Trophoblast cell (in vitro differentiated cells and primary cell): ENCODE data around the gene IL12RB1.

ENCODE experiments used
- DNase-seq, 2 donors: peaks; one replicate each; pipeline ENCODE4 v3.0.0-alpha.2; 2016
- H2AFZ ChIP-seq: 2 replicates; pipeline ENCODE4 v1.6.1; 2013; ENCODE audit warnings: low read length, moderate library complexity, mild to moderate bottlenecking; ENCODE audit not compliant: insufficient read depth, poor library complexity
- H2AK5ac ChIP-seq: 2 replicates; pipeline ENCODE4 v1.6.1; 2013; ENCODE audit warnings: mild to moderate bottlenecking, low read length
- H2BK120ac ChIP-seq: 2 replicates; pipeline ENCODE4 v1.6.1; 2013; ENCODE audit warnings: low read length, mild to moderate bottlenecking, moderate library complexity; ENCODE audit not compliant: insufficient read depth, poor library complexity
- H2BK12ac ChIP-seq: 2 replicates; pipeline ENCODE4 v1.6.1; 2013; ENCODE audit warnings: mild to moderate bottlenecking, low read length, moderate library complexity
- H2BK5ac ChIP-seq: 2 replicates; pipeline ENCODE4 v1.6.1; 2013; ENCODE audit warnings: low read length, low read depth, moderate library complexity, mild to moderate bottlenecking; ENCODE audit not compliant: poor library complexity
- H3K14ac ChIP-seq: 2 replicates; pipeline ENCODE4 v1.6.1; 2013; ENCODE audit warnings: mild to moderate bottlenecking, low read length
- H3K18ac ChIP-seq: 2 replicates; pipeline ENCODE4 v1.6.1; 2013; ENCODE audit warnings: mild to moderate bottlenecking, low read length
- H3K23ac ChIP-seq: 2 replicates; pipeline ENCODE4 v1.6.1; 2013; ENCODE audit warnings: low read length
- H3K27ac ChIP-seq: 2 replicates; pipeline ENCODE4 v1.5.1; 2013; ENCODE audit warnings: low read depth, mild to moderate bottlenecking, inconsistent platforms, low read length, moderate library complexity
- H3K27me3 ChIP-seq: 2 replicates; pipeline ENCODE4 v1.6.1; 2013; ENCODE audit warnings: inconsistent platforms, mild to moderate bottlenecking, low read length, moderate library complexity; ENCODE audit not compliant: insufficient read depth
- H3K36me3 ChIP-seq, 2 experiments: 1 replicate in 1 of 2; 2 replicates in 1 of 2; pipeline ENCODE4 v1.6.1; 2013; ENCODE audit warnings: low read length in 2 of 2, mild to moderate bottlenecking in 2 of 2, moderate library complexity in 1 of 2; ENCODE audit not compliant: insufficient read depth in 2 of 2, control insufficient read depth in 1 of 2
- H3K4ac ChIP-seq: 2 replicates; pipeline ENCODE4 v1.6.1; 2013; ENCODE audit warnings: low read depth, mild to moderate bottlenecking, low read length, moderate library complexity
- H3K4me1 ChIP-seq, 2 experiments: 1 replicate in 1 of 2; 2 replicates in 1 of 2; pipeline ENCODE4 v1.6.1; 2013; ENCODE audit warnings: low read length in 2 of 2, mild to moderate bottlenecking in 2 of 2, moderate library complexity in 1 of 2; ENCODE audit not compliant: insufficient read depth in 2 of 2, control insufficient read depth in 1 of 2
- H3K4me2 ChIP-seq: 2 replicates; pipeline ENCODE4 v1.6.1; 2013; ENCODE audit warnings: inconsistent platforms, mild to moderate bottlenecking, low read length, moderate library complexity
- H3K4me3 ChIP-seq: 2 replicates; pipeline ENCODE4 v1.5.1; 2013; ENCODE audit warnings: mild to moderate bottlenecking, low read depth, low read length, inconsistent platforms
- H3K79me1 ChIP-seq: one replicate; pipeline ENCODE4 v1.6.1; 2013; ENCODE audit warnings: low read length
- H3K79me2 ChIP-seq: 2 replicates; pipeline ENCODE4 v1.6.1; 2013; ENCODE audit warnings: low read length, mild to moderate bottlenecking; ENCODE audit not compliant: control insufficient read depth, insufficient read depth, poor library complexity
- H3K9ac ChIP-seq: 2 replicates; pipeline ENCODE4 v1.6.1; 2013; ENCODE audit warnings: mild to moderate bottlenecking, low read length
- H3K9me3 ChIP-seq: 2 replicates; pipeline ENCODE4 v1.6.1; 2013; ENCODE audit warnings: low read depth, mild to moderate bottlenecking, control low read depth, inconsistent platforms, low read length; ENCODE audit not compliant: insufficient read depth
- H4K12ac ChIP-seq: 2 replicates; pipeline ENCODE4 v1.6.1; 2013; ENCODE audit warnings: low read depth, mild to moderate bottlenecking, low read length, moderate library complexity
- H4K8ac ChIP-seq: 2 replicates; pipeline ENCODE4 v1.6.1; 2013; ENCODE audit warnings: low read depth, mild to moderate bottlenecking, low read length, moderate library complexity
- H4K91ac ChIP-seq: one replicate; pipeline ENCODE4 v1.6.1; 2013; ENCODE audit warnings: low read depth, mild to moderate bottlenecking, low read length, moderate library complexity
- WGBS: extraction: QIAGEN DNeasy Blood & Tissue Kit; methylation state at CpG from one replicate; pipeline ENCODE4 v1.1.7; 2013; ENCODE audit warnings: missing lambda C conversion rate; ENCODE audit not compliant: insufficient read length, insufficient coverage; ENCODE audit errors: extremely low coverage; 5-methylcytosine and 5-hydroxymethylcytosine counted together

IL12RB1 gene

GRCh38 chr19:18027151-18027550 lies 59.6 kb downstream of the IL12RB1 start:
- Histone ChIP-seq H3K4me1 (no peaks in the 10 kb centered on the region), H3K18ac (no peak overlapping the region), H3K79me1 (no peaks in the 10 kb centered on the region), H3K27ac (no peak overlapping the region), H4K8ac (no peak overlapping the region), H3K4me2 (no peak overlapping the region), H2AK5ac (no peak overlapping the region), H3K9me3 (no peaks in the 10 kb centered on the region), H3K9ac (no peak overlapping the region), H3K79me2 (no peaks in the 10 kb centered on the region), H2BK5ac (no peak overlapping the region), H4K91ac (no peak overlapping the region), H2BK120ac (no peak overlapping the region), H3K4ac (no peak overlapping the region), H4K12ac (no peak overlapping the region), H3K27me3 (no peaks in the 10 kb centered on the region), H2BK12ac (no peak overlapping the region), H3K36me3 (no peaks in the 10 kb centered on the region), H3K23ac (no peak overlapping the region), H2AFZ (no peak overlapping the region), H3K14ac (no peak overlapping the region), H3K4me3 (no peak overlapping the region)
- WGBS, result no CpG with 5 or more reads among the region's 4 CpGs
- no peak for DNase-seq

- Histone ChIP-seq H3K4me1 (no peaks in the 10 kb centered on the region), H2AK5ac (no peak overlapping the region), H4K8ac (no peak overlapping the region), H3K36me3 (no peaks in the 10 kb centered on the region), H2AFZ (no peak overlapping the region), H2BK5ac (no peak overlapping the region), H3K27ac (no peak overlapping the region), H3K23ac (no peak overlapping the region), H4K91ac (no peak overlapping the region), H3K9ac (no peak overlapping the region), H3K9me3 (peaks cover 3% of the 10 kb centered on the region), H3K27me3 (no peaks in the 10 kb centered on the region), H3K79me2 (no peaks in the 10 kb centered on the region), H2BK12ac (no peak overlapping the region), H3K4me2 (no peak overlapping the region), H3K4me3 (no peak overlapping the region), H2BK120ac (no peak overlapping the region), H3K4ac (no peak overlapping the region), H4K12ac (no peak overlapping the region), H3K79me1 (no peaks in the 10 kb centered on the region), H3K14ac (no peak overlapping the region), H3K18ac (no peak overlapping the region)
- no CpG with 5 or more reads among the region's 23 CpGs for WGBS
- peak in 1 of 2 donors; percentile 25 for DNase-seq
These were observed 63.0 kb downstream of the IL12RB1 start for GRCh38 chr19:18023622-18024251.

- no peak overlapping the region for H3K18ac ChIP-seq
- H3K9ac ChIP-seq, result no peak overlapping the region
- no peaks in the 10 kb centered on the region for H3K36me3 ChIP-seq
- H2BK12ac ChIP-seq, result no peak overlapping the region
- no peak overlapping the region for H3K4ac ChIP-seq
- no peak overlapping the region for H4K12ac ChIP-seq
- H3K9me3 ChIP-seq, result peaks cover 3% of the 10 kb centered on the region
- no peak overlapping the region for H2BK120ac ChIP-seq
- H3K79me2 ChIP-seq, result no peaks in the 10 kb centered on the region
- no peak overlapping the region for H3K4me2 ChIP-seq
- no peak overlapping the region for H4K91ac ChIP-seq
- H3K4me3 ChIP-seq, result no peak overlapping the region
- H3K27me3 ChIP-seq, result no peaks in the 10 kb centered on the region
- WGBS, result no CpG with 5 or more reads among the region's 21 CpGs
- no peaks in the 10 kb centered on the region for H3K4me1 ChIP-seq
- H3K79me1 ChIP-seq, result no peaks in the 10 kb centered on the region
- no peak overlapping the region for H3K14ac ChIP-seq
- no peak overlapping the region for H3K23ac ChIP-seq
- H2AK5ac ChIP-seq, result no peak overlapping the region
- DNase-seq, result peak; percentile 34 to 43
- H2BK5ac ChIP-seq, result no peak overlapping the region
- no peak overlapping the region for H4K8ac ChIP-seq
- H2AFZ ChIP-seq, result no peak overlapping the region
- H3K27ac ChIP-seq, result no peak overlapping the region
These were observed 65.5 kb downstream of the IL12RB1 start for GRCh38 chr19:18021121-18021755.

- no peak overlapping the region for H2BK12ac ChIP-seq
- peaks cover 3% of the 10 kb centered on the region for H3K9me3 ChIP-seq
- H3K79me2 ChIP-seq, result no peaks in the 10 kb centered on the region
- no peak overlapping the region for H3K4me2 ChIP-seq
- H4K12ac ChIP-seq, result no peak overlapping the region
- no peak overlapping the region for H2AFZ ChIP-seq
- DNase-seq, result no peak
- WGBS, result no CpG with 5 or more reads among the region's 16 CpGs
- H3K27me3 ChIP-seq, result no peaks in the 10 kb centered on the region
- no peak overlapping the region for H3K23ac ChIP-seq
- no peak overlapping the region for H2AK5ac ChIP-seq
- H3K9ac ChIP-seq, result no peak overlapping the region
- H3K14ac ChIP-seq, result no peak overlapping the region
- H3K4me3 ChIP-seq, result no peak overlapping the region
- no peak overlapping the region for H3K27ac ChIP-seq
- no peak overlapping the region for H4K91ac ChIP-seq
- no peak overlapping the region for H3K18ac ChIP-seq
- no peak overlapping the region for H2BK5ac ChIP-seq
- no peaks in the 10 kb centered on the region for H3K4me1 ChIP-seq
- H3K79me1 ChIP-seq, result no peaks in the 10 kb centered on the region
- no peak overlapping the region for H2BK120ac ChIP-seq
- H4K8ac ChIP-seq, result no peak overlapping the region
- H3K4ac ChIP-seq, result no peak overlapping the region
- no peaks in the 10 kb centered on the region for H3K36me3 ChIP-seq
These were observed 66.3 kb downstream of the IL12RB1 start for GRCh38 chr19:18020212-18021085.
